HT-29 (cell line): ENCODE measurements around the gene TEKT4. TPM values are rescaled to one million over a fixed set of nuclear protein-coding genes. Genes with fewer than 3 reads are reported as not detected.
"Not testable (repeated sequence)": the region's sequence is repeated elsewhere in the genome, so short reads cannot be mapped to it uniquely, and the experiment has no call there.

ENCODE experiments used
- DNase-seq: peaks from one replicate; pipeline ENCODE4 v3.0.0-alpha.2; 2015; ENCODE audit warnings: low spot score
- total RNA-seq: library from RNA; depleted of rRNA; stranded (reverse); fragments of >200 nt; shearing (Covaris generic); gene quantifications from 2 replicates; pipeline ENCODE4 v1.2.3, GENCODE V29; 2014; rRNA removed

Gene TEKT4, protein sequence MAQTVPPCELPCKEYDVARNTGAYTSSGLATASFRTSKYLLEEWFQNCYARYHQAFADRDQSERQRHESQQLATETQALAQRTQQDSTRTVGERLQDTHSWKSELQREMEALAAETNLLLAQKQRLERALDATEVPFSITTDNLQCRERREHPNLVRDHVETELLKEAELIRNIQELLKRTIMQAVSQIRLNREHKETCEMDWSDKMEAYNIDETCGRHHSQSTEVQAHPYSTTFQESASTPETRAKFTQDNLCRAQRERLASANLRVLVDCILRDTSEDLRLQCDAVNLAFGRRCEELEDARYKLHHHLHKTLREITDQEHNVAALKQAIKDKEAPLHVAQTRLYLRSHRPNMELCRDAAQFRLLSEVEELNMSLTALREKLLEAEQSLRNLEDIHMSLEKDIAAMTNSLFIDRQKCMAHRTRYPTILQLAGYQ
- not detected in 2 replicates for total RNA-seq

DNA sequence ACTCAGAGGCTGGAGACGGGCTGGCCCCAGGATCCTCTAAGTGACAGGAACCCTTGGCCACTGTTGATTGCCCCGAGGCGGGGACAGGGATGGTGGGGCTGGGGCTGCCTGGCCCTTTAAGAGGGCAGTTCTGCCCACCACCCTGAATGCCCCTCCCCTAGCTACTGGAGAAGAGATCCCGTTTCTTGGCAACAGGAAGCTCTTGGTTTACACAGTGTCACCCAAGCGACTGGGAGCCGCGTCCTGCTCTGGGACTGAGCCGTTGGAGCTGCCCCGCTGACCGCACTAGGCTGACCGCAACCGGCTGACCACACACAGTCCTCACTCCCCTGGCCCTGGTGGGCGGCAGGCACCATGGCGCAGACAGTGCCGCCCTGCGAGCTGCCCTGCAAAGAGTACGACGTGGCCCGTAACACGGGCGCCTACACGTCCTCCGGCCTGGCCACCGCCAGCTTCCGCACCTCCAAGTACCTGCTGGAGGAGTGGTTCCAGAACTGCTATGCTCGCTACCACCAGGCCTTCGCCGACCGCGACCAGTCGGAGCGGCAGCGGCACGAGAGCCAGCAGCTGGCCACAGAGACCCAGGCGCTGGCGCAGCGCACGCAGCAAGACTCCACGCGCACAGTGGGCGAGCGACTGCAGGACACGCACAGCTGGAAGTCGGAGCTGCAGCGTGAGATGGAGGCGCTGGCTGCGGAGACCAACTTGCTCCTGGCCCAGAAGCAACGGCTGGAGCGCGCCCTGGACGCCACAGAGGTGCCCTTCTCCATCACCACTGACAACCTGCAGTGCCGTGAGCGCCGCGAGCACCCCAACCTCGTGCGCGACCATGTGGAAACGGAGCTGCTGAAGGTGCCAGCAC lies at the start of gene TEKT4:
TEKT4 (plus strand) TSS at position 205 of the 862 bp plus-strand sequence; CDS start at position 355, 150 bp downstream.
- no peak for DNase-seq

GRCh38 chr2:94839224-94839623 lies 32.0 kb upstream of the TEKT4 start:
- DNase-seq, result not testable (repeated sequence)

GRCh38 chr2:94856856-94857255 lies 14.4 kb upstream of the TEKT4 start:
- DNase-seq, result not testable (repeated sequence)

- not testable (repeated sequence) for DNase-seq
These were observed 13.7 kb upstream of the TEKT4 start for GRCh38 chr2:94857367-94858162.

GRCh38 chr2:94858163-94858888 lies 12.9 kb upstream of the TEKT4 start:
- not testable (repeated sequence) for DNase-seq

GRCh38 chr2:94861308-94862152 lies 9.7 kb upstream of the TEKT4 start:
- DNase-seq, result no peak

- DNase-seq, result not testable (repeated sequence)
These were observed 8.3 kb upstream of the TEKT4 start for GRCh38 chr2:94862903-94863302.

DNA sequence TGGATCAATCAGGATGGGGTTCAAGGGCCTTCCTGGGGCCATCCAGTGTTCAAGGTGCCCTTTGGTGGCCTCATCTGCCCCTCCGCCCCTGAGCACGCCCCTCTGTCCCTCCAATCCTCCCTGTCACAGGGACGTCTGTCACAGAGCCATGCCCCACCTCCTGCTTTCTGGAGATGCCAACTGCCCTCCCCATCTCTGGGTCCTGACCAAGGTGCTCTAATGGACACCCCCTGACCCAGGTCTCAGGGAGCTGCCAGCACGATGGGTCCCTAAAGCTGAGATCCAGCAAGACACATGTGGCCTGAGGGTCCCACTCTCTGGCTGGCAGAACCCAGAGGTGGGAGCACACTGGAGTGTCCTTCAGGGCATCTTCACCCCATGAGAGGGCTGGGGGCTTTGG lies 2.1 kb upstream of the TEKT4 start:
- DNase-seq, result no peak

DNA sequence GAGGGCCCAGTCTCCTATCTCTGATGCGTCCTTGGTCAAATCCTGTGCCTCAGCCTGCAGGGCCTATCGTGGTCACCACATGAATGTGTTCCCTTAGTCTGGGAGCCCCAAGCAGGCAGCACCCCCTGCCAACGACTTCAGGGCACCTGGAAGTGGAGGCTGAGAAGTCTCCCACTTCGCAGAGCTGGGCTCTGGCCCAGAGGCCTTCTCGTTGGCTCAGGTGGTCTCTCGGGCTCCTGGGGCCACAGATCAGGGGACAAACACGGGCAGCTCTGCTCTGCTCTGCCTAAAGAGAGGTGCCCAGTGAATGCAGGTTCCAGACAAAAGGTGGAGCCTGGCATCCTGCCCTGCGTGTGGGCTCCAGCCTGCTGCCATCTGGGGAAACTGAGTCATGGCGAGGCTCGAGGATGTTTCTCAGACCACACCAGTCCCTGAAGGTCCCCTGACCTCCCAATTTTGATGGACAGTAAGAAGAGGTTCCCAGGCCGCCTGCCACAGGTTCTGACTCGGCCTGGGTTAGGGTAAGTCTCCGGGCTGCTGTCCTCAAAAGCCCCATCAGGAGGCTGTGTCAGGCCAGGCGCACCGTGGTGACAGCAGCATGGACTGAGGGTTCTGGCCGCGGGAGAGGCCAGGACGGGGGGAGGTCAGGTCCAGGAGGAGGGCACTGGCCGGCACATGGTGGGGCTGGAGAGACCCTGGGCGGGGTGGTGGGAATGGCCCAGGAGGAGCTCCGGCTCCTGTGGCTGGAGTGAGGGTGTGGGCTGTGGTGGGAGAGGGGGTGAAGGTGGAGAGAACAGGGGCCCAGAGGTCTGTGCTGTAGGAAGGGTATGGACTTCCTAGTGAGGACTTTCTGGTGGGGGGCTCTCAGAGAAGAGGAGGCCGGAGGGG lies 1.4 kb upstream of the TEKT4 start:
- DNase-seq, result no peak

DNA sequence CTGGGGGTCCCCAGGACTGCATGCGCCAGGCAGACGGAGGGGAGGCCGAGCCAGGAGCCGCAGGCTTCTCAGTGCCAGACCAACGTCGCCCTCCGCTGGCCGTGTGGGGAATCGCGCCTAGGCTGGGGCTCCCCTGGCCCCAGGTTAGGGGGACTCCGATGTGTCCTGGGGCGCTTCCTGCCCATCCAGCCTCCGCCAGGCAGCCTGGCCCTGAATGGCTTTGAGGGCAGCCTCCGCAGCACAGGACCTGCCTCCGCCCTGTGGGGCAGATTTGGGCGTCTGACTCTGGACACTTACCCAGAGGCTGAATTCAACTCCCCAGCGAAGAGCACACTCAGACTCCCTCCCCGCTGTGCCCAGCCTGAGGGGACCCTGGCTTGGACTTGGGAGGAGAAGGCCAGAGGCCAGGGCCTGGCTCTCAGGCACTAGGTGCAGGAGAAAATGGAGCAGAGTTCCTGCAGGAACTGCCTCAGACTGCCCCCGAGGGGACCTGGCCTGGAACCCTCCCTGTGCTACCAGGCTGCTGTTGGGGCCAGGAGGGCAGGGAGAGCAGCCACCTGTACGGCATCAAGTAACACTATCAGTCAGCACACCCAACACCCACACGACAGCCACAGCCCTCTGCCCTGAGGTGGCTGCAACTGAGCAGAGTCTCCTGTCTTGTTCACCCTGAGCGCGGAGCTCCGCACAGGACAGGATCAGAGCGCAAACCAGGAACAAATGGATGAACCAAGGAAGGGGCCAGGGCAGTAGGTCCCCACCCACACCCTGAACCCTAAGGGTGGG lies 597 bp upstream of the TEKT4 start:
- DNase-seq, result peak; percentile 8

GRCh38 chr2:94872088-94872618 lies 923 bp downstream of the TEKT4 start:
- DNase-seq, result no peak

GRCh38 chr2:94872676-94873361 lies 1.6 kb downstream of the TEKT4 start:
- no peak for DNase-seq

- no peak for DNase-seq
These were observed 2.4 kb downstream of the TEKT4 start for GRCh38 chr2:94873362-94874276.

- DNase-seq, result peak; percentile 59
These were observed 3.2 kb downstream of the TEKT4 start for GRCh38 chr2:94874277-94874997.

GRCh38 chr2:94875064-94875819 lies 4.0 kb downstream of the TEKT4 start:
- no peak for DNase-seq
